Liver (tissue), 9 donors: ENCODE measurements around the gene PKD1. TPM values are rescaled to one million over a fixed set of nuclear protein-coding genes. Genes with fewer than 3 reads are reported as not detected.

Experiments
- DNase-seq: peaks from one replicate; pipeline ENCODE4 v3.0.0-alpha.2; 2017; ENCODE audit warnings: low spot score
- H3K27ac ChIP-seq, 2 donors: one replicate each; pipeline ENCODE4 v1.7.0; 2013; ENCODE audit warnings: inconsistent platforms in 2 of 2, low read length in 2 of 2, control low read depth in 1 of 2, low read depth in 1 of 2, mild to moderate bottlenecking in 1 of 2
- H3K27me3 ChIP-seq, 4 donors: one replicate each; pipeline versions ENCODE4 v1.6.1 to v1.7.0; 2013; ENCODE audit warnings: low read length in 3 of 4, inconsistent platforms in 1 of 4, mild to moderate bottlenecking in 1 of 4, moderate library complexity in 1 of 4; ENCODE audit not compliant: control insufficient read depth in 4 of 4, insufficient read depth in 4 of 4
- H3K36me3 ChIP-seq, 4 donors: one replicate each; pipeline versions ENCODE4 v1.6.1 to v1.7.0; 2013; ENCODE audit warnings: low read length in 3 of 4, mild to moderate bottlenecking in 3 of 4, low read depth in 1 of 4, moderate library complexity in 1 of 4; ENCODE audit not compliant: control insufficient read depth in 4 of 4, insufficient read depth in 3 of 4
- H3K4me1 ChIP-seq, 4 donors: one replicate each; pipeline versions ENCODE4 v1.6.1 to v1.7.0; 2013; ENCODE audit warnings: low read length in 3 of 4, mild to moderate bottlenecking in 3 of 4, moderate library complexity in 1 of 4; ENCODE audit not compliant: control insufficient read depth in 4 of 4, insufficient read depth in 4 of 4
- H3K4me3 ChIP-seq, 3 donors: one replicate each; pipeline versions ENCODE4 v1.6.1 to v1.7.0; 2013; ENCODE audit warnings: low read length in 3 of 3, control low read depth in 1 of 3, low read depth in 1 of 3, mild to moderate bottlenecking in 1 of 3
- H3K9ac ChIP-seq, 2 donors: one replicate each; pipeline ENCODE4 v1.7.0; 2013; ENCODE audit warnings: low read length in 2 of 2, mild to moderate bottlenecking in 2 of 2, moderate library complexity in 2 of 2, control low read depth in 1 of 2, low read depth in 1 of 2
- H3K9me3 ChIP-seq, 4 donors: one replicate each; pipeline versions ENCODE4 v1.6.1 to v1.7.0; 2013; ENCODE audit warnings: low read length in 3 of 4; ENCODE audit not compliant: control insufficient read depth in 4 of 4
- CTCF ChIP-seq: fragments of 150-350 bp; IDR thresholded peaks from 2 replicates; pipeline ENCODE4 v1.5.1; 2017; ENCODE audit warnings: improper control_type of control experiment, low read depth, low read length; ENCODE audit not compliant: missing input control
- EGR1 ChIP-seq, 2 donors: IDR thresholded peaks; 2 replicates each; pipeline ENCODE4 v1.6.1; 2016 to 2018; ENCODE audit warnings: antibody characterized with exemption in 2 of 2, low read depth in 2 of 2
- FOXA1 ChIP-seq: IDR thresholded peaks from 2 replicates; pipeline ENCODE4 v1.6.1; 2016; ENCODE audit warnings: antibody characterized with exemption
- GABPA ChIP-seq, 2 donors: IDR thresholded peaks in 1 of 2; conservative IDR thresholded peaks in 1 of 2; 2 replicates each; pipeline ENCODE4 v1.6.1; 2016; ENCODE audit warnings: antibody characterized with exemption in 2 of 2, mild to moderate bottlenecking in 1 of 2, moderate library complexity in 1 of 2
- HNF4G ChIP-seq: IDR thresholded peaks from 2 replicates; pipeline ENCODE4 v1.6.1; 2016; ENCODE audit warnings: antibody characterized with exemption
- JUND ChIP-seq, 2 donors: IDR thresholded peaks; 2 replicates each; pipeline ENCODE4 v1.6.1; 2016; ENCODE audit warnings: antibody characterized with exemption in 2 of 2
- NR2F2 ChIP-seq: IDR thresholded peaks from 2 replicates; pipeline ENCODE4 v1.6.1; 2016; ENCODE audit warnings: antibody characterized with exemption
- REST ChIP-seq: IDR thresholded peaks from 2 replicates; pipeline ENCODE4 v1.6.1; 2016; ENCODE audit warnings: antibody characterized with exemption, mild to moderate bottlenecking
- RXRA ChIP-seq, 2 donors: IDR thresholded peaks; 2 replicates each; pipeline ENCODE4 v1.6.1; 2017 to 2018; ENCODE audit warnings: antibody characterized with exemption in 2 of 2, mild to moderate bottlenecking in 1 of 2
- SP1 ChIP-seq: IDR thresholded peaks from 2 replicates; pipeline ENCODE4 v1.6.1; 2018; ENCODE audit warnings: antibody characterized with exemption, mild to moderate bottlenecking
- TAF1 ChIP-seq: conservative IDR thresholded peaks from 2 replicates; pipeline ENCODE4 v1.6.1; 2016; ENCODE audit warnings: antibody characterized with exemption, mild to moderate bottlenecking
- YY1 ChIP-seq: IDR thresholded peaks from 2 replicates; pipeline ENCODE4 v1.6.1; 2016; ENCODE audit warnings: antibody characterized with exemption, mild to moderate bottlenecking
- ZBTB33 ChIP-seq: IDR thresholded peaks from 2 replicates; pipeline ENCODE4 v1.6.1; 2016; ENCODE audit warnings: antibody characterized with exemption
- WGBS: extraction: QIAGEN DNeasy Blood & Tissue Kit; methylation state at CpG from one replicate; pipeline ENCODE4 v1.1.7; 2013; 5-methylcytosine and 5-hydroxymethylcytosine counted together
- polyA plus RNA-seq, 2 donors: library from polyadenylated mRNA; stranded (reverse) in 1 of 2; unstranded in 1 of 2; fragments of 200-250 nt in 1 of 2; fragments of >200 nt in 1 of 2; fragmentation: Nextera tagmentation in 1 of 2; extraction: Ambion mirVana in 1 of 2; gene quantifications; one replicate each; pipeline versions ENCODE4 v1.2.1 to v1.2.3, GENCODE V29; 2013 to 2015
- total RNA-seq, 2 donors: library from RNA; depleted of rRNA; stranded (reverse); fragments of >200 nt; gene quantifications; one replicate each; pipeline ENCODE4 v1.2.3, GENCODE V29; 2014
- donor health status: healthy.
- donor health status: healthy.
- donor health status: healthy.
- donor health status: healthy.
- donor health status: healthy.

Gene PKD1
- total and polyA plus RNA-seq, 4 donors: 8.0 to 58.4 (median 25.6) TPM

GRCh38 chr16:2149630-2150417 lies 14.1 kb upstream of the PKD1 start (continued):
- TF ChIP-seq REST: no peak
- TF ChIP-seq RXRA (IDR thresholded peaks at IDR 0.05): no peak
- no peak for TF ChIP-seq TAF1
- no peak for TF ChIP-seq YY1
- TF ChIP-seq FOXA1: no peak

GRCh38 chr16:2148714-2149629 lies 13.3 kb upstream of the PKD1 start:
- Histone ChIP-seq H3K9ac (peak overlapping the region in 1 of 2 donors; percentile 15), H3K27ac (peak overlapping the region in 1 of 2 donors; percentile 10), H3K9me3 (no peaks in the 10 kb centered on the region), H3K4me1 (peaks cover 16 to 69% (median 60%) of the 10 kb centered on the region in 4 donors), H3K27me3 (no peaks in the 10 kb centered on the region), H3K36me3 (peaks cover 0 to 5% (median under 1%) of the 10 kb centered on the region in 4 donors), H3K4me3 (peak overlapping the region in 2 of 3 donors; percentile 48 to 57)
- WGBS: 2% methylated on average over 62 of the region's 62 CpGs
- TF ChIP-seq HNF4G (no peak), TAF1 (no peak), GABPA (IDR thresholded peaks at IDR 0.05 in 1 of 2, conservative IDR thresholded peaks at IDR 0.05 in 1 of 2) (no peak), REST (no peak), RXRA (IDR thresholded peaks at IDR 0.05) (no peak), FOXA1 (no peak), CTCF (no peak), ZBTB33 (no peak), SP1 (no peak), EGR1 (IDR thresholded peaks at IDR 0.05; ENCODE audit: low read depth in 2 of 2) (no peak), JUND (IDR thresholded peaks at IDR 0.05) (no peak), NR2F2 (no peak)
- no peak for DNase-seq
